Natural killer cell treated with Interleukin-12 subunit alpha and Interleukin-12 subunit beta and Interleukin-15 and Interleukin-18, amount 100 ng/mL, for 72 hours (primary cell): ENCODE results near the gene GAPDHS. TPM values are rescaled to one million over a fixed set of nuclear protein-coding genes. Genes with fewer than 3 reads are reported as not detected.

ENCODE experiments used
- ATAC-seq, 2 donors: fragments of 150-1000 bp; cut with Tn5 transposase in 1 of 2; sonication (Bioruptor Pico), chemical (Tn5 transposase) in 1 of 2; 2 replicates each; pipeline ENCODE4 v1.10.0; 2021
- DNase-seq: peaks from one replicate; pipeline ENCODE4 v3.0.0; 2022; ENCODE audit warnings: low spot score
- H3K27ac Mint-ChIP-seq, 2 donors: 1 replicate in 1 of 2; 2 replicates in 1 of 2; pipeline ENCODE4 v1.8.0; 2022; ENCODE audit warnings: mixed read lengths in 2 of 2, mild to moderate bottlenecking in 1 of 2, moderate library complexity in 1 of 2
- H3K27me3 Mint-ChIP-seq, 2 donors: 1 replicate in 1 of 2; 2 replicates in 1 of 2; pipeline ENCODE4 v1.8.0; 2022; ENCODE audit warnings: mixed read lengths in 2 of 2
- H3K36me3 Mint-ChIP-seq: one replicate; pipeline ENCODE4 v1.8.0; 2022; ENCODE audit warnings: mixed read lengths
- H3K4me1 Mint-ChIP-seq, 2 donors: 1 replicate in 1 of 2; 2 replicates in 1 of 2; pipeline ENCODE4 v1.8.0; 2022; ENCODE audit warnings: low read depth in 2 of 2, mixed read lengths in 2 of 2, mild to moderate bottlenecking in 1 of 2
- H3K4me3 Mint-ChIP-seq: one replicate; pipeline ENCODE4 v1.8.0; 2022; ENCODE audit warnings: mixed read lengths
- H3K9me3 Mint-ChIP-seq: 2 replicates; pipeline ENCODE4 v1.8.0; 2022; ENCODE audit warnings: mixed read lengths
- total RNA-seq, 2 donors: library from RNA; stranded (reverse); gene quantifications; one replicate each; pipeline ENCODE4 v1.2.3, GENCODE V29; 2022

Gene GAPDHS
- total RNA-seq, 2 donors from 2014 or later: not detected

GRCh38 chr19:35500611-35501010, 32.6 kb upstream of the GAPDHS start:
- Mint-ChIP-seq H3K27ac (no peak overlapping the region), H3K4me3 (no peak overlapping the region), H3K9me3 (no peaks in the 10 kb centered on the region), H3K27me3 (peaks cover 0 to 3% of the 10 kb centered on the region in 2 donors), H3K4me1 (peaks cover 0 to under 1% of the 10 kb centered on the region in 2 donors), H3K36me3 (no peaks in the 10 kb centered on the region)
- no peak for ATAC-seq
- DNase-seq: no peak

GRCh38 chr19:35501684-35502083, 31.6 kb upstream of the GAPDHS start:
- Mint-ChIP-seq H3K27ac (no peak overlapping the region), H3K4me3 (no peak overlapping the region), H3K9me3 (no peaks in the 10 kb centered on the region), H3K27me3 (peaks cover 0 to 3% of the 10 kb centered on the region in 2 donors), H3K4me1 (no peaks in the 10 kb centered on the region), H3K36me3 (no peaks in the 10 kb centered on the region)
- DNase-seq (no peak), ATAC-seq (no peak)

GRCh38 chr19:35502751-35503150, 30.5 kb upstream of the GAPDHS start:
- Mint-ChIP-seq H3K36me3 (no peaks in the 10 kb centered on the region), H3K9me3 (no peaks in the 10 kb centered on the region), H3K27me3 (peaks cover 0 to 3% of the 10 kb centered on the region in 2 donors), H3K4me3 (no peak overlapping the region), H3K4me1 (no peaks in the 10 kb centered on the region), H3K27ac (no peak overlapping the region)
- no peak for ATAC-seq
- no peak for DNase-seq

DNA sequence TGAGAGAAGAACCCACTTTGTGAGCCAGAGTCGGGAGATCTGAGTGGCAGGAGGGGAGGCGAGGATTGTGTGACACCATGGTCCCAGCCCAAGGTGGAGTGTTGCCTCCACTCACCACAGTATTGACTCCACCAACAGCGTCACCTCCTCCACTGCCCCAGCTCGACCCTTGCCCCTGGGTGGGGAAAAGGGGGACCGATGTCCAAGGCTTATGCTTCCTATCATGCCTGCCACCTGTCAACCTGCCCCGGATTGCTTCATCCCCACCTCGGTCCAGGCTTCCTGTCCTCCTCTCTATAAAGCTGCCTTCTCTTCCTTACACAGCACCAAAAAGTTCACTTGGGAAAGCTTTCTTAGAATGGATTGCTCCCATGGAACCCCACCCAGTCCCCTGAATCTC, 27.2 kb upstream of the GAPDHS start:
- Mint-ChIP-seq H3K27me3 (peaks cover 0 to 3% of the 10 kb centered on the region in 2 donors), H3K4me1 (peaks cover 5 to 7% of the 10 kb centered on the region in 2 donors), H3K9me3 (no peaks in the 10 kb centered on the region), H3K36me3 (no peaks in the 10 kb centered on the region), H3K4me3 (no peak overlapping the region), H3K27ac (no peak overlapping the region)
- DNase-seq (no peak), ATAC-seq (no peak)

GRCh38 chr19:35507561-35507960, 25.7 kb upstream of the GAPDHS start:
- DNase-seq (no peak), ATAC-seq (no peak)
- H3K9me3 Mint-ChIP-seq: no peaks in the 10 kb centered on the region
- peak overlapping the region in 1 of 2 donors; percentile 6 for H3K27ac Mint-ChIP-seq
- H3K36me3 Mint-ChIP-seq: no peaks in the 10 kb centered on the region
- no peak overlapping the region for H3K4me3 Mint-ChIP-seq
- peaks cover 5 to 7% of the 10 kb centered on the region in 2 donors for H3K4me1 Mint-ChIP-seq
- peaks cover 0 to 3% of the 10 kb centered on the region in 2 donors for H3K27me3 Mint-ChIP-seq

GRCh38 chr19:35508129-35508528, 25.1 kb upstream of the GAPDHS start:
- peaks cover 2 to 3% of the 10 kb centered on the region in 2 donors for H3K27me3 Mint-ChIP-seq

GRCh38 chr19:35509018-35509652, 24.1 kb upstream of the GAPDHS start:
- ATAC-seq (no peak), DNase-seq (no peak)
- Mint-ChIP-seq H3K4me3 (peak overlapping the region; percentile 65), H3K36me3 (no peaks in the 10 kb centered on the region), H3K9me3 (no peaks in the 10 kb centered on the region), H3K27me3 (peaks cover 7 to 9% of the 10 kb centered on the region in 2 donors), H3K4me1 (peaks cover 5 to 7% of the 10 kb centered on the region in 2 donors), H3K27ac (no peak overlapping the region)

More at GRCh38 chr19:35508129-35508528, 25.1 kb upstream of the GAPDHS start:
- DNase-seq (no peak), ATAC-seq (no peak)
- Mint-ChIP-seq H3K9me3 (no peaks in the 10 kb centered on the region), H3K4me1 (peaks cover 5 to 7% of the 10 kb centered on the region in 2 donors), H3K4me3 (no peak overlapping the region), H3K36me3 (no peaks in the 10 kb centered on the region), H3K27ac (peak overlapping the region in 1 of 2 donors; percentile 6)

- Mint-ChIP-seq H3K36me3 (no peaks in the 10 kb centered on the region), H3K4me1 (peaks cover 5 to 7% of the 10 kb centered on the region in 2 donors), H3K27ac (no peak overlapping the region), H3K9me3 (no peaks in the 10 kb centered on the region), H3K4me3 (peak overlapping the region; percentile 65), H3K27me3 (peaks cover 9 to 11% of the 10 kb centered on the region in 2 donors)
- ATAC-seq: peak; percentile 68 to 80
- DNase-seq: peak; percentile 79
Measured at GRCh38 chr19:35509861-35510625, 23.2 kb upstream of the GAPDHS start.

GRCh38 chr19:35510626-35510964, 22.7 kb upstream of the GAPDHS start:
- Mint-ChIP-seq H3K4me3 (peak overlapping the region; percentile 65), H3K36me3 (no peaks in the 10 kb centered on the region), H3K9me3 (no peaks in the 10 kb centered on the region), H3K27ac (no peak overlapping the region), H3K27me3 (peaks cover 8 to 9% of the 10 kb centered on the region in 2 donors), H3K4me1 (peaks cover 5 to 7% of the 10 kb centered on the region in 2 donors)
- no peak for DNase-seq
- no peak for ATAC-seq

GRCh38 chr19:35511337-35511736, 21.9 kb upstream of the GAPDHS start:
- no peak for DNase-seq
- Mint-ChIP-seq H3K9me3 (no peaks in the 10 kb centered on the region), H3K27me3 (peaks cover 7 to 9% of the 10 kb centered on the region in 2 donors), H3K36me3 (no peaks in the 10 kb centered on the region), H3K27ac (no peak overlapping the region), H3K4me3 (no peak overlapping the region), H3K4me1 (peaks cover 5 to 7% of the 10 kb centered on the region in 2 donors)
- no peak for ATAC-seq

DNA sequence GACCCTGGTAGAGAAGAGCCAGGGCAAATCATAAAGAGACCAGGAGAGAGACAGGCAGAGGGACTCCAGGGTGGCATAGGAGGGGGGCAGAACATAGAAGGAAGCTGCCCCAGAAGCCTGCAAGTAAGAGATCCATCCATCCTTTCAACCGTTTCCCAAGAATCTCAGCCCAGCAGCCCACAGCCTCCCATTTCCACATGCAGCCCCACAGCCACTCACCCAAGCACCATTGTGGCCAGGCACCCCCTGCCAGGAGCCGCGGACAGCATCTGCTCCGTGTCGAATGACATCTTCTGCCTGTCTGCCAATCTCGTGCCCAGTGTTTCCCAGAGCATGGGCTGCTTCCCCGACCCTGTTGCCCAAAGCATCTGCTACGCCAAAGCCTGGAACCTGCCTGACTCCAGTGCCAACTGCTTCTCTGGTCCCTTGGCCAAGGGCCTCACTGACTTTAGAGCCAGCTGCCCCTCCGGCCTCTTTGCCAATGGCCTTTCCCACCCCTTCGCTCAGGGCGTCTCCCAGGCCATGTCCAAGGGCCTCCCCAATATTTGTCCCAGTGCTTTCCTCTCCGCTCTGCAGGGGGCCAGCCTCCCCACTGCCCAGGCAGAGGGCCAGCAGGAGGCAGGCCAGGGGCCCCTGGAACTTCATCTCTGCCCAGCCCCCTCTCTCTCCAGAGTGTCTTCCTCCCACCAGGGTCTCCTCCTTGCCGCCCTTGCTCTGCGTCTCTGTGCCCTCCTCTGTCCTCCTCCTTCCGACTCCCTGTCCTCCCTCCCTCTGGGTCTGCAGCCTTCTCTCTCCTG, 20.2 kb upstream of the GAPDHS start:
- H3K36me3 Mint-ChIP-seq: no peaks in the 10 kb centered on the region
- ATAC-seq (no peak), DNase-seq (no peak)
- no peaks in the 10 kb centered on the region for H3K9me3 Mint-ChIP-seq
- no peak overlapping the region for H3K27ac Mint-ChIP-seq
- no peak overlapping the region for H3K4me3 Mint-ChIP-seq
- H3K27me3 Mint-ChIP-seq: peaks cover 7 to 14% of the 10 kb centered on the region in 2 donors
- H3K4me1 Mint-ChIP-seq: peaks cover 5 to 7% of the 10 kb centered on the region in 2 donors

DNA sequence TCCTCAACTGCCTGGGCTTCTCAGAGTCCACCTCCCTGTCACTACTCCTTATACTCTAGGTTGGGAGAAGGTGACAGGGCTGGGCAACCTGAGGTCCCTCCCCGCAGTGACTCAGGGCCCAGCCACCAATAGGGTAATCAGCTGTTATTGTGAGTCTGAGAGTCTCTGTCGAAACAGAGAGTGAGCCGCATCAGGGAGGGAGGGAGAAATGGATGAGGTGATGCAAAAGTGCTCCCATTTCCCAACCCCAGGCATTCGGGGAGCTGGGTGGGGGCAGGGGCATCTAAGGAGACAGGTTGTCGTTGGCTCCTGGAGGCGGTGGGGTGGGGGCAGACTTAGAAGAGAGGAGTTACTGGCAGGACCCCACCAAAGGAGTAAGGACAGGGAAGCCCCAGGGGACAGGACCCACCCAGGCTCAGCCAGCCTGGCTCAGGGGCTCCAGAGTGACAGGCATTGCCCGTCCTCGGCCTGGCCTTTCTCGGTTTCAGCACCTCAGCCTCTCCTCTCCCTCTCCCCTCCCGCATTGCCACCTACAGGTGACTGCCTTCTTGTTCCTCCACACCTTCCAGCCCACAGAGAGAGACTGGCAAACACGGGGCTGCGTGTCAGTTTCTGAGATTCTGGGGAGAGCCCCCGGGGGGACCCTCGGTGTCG, 19.5 kb upstream of the GAPDHS start, which contains the start of gene DMKN:
TSS of gene DMKN (minus strand) at position 22 of the 654 bp plus-strand sequence. CDS start 174 bp downstream, outside the sequence.
- ATAC-seq (no peak), DNase-seq (no peak)
- H3K4me3 Mint-ChIP-seq: no peak within 1 kb of the TSS
- no peaks in the 10 kb centered on the region for H3K36me3 Mint-ChIP-seq
- no peaks in the 10 kb centered on the region for H3K9me3 Mint-ChIP-seq
- peaks cover 5% of the 10 kb centered on the region in 2 donors for H3K4me1 Mint-ChIP-seq
- H3K27me3 Mint-ChIP-seq: peaks cover 7 to 14% of the 10 kb centered on the region in 2 donors
- no peak within 1 kb of the TSS for H3K27ac Mint-ChIP-seq

- Mint-ChIP-seq H3K4me3 (no peak overlapping the region), H3K9me3 (no peaks in the 10 kb centered on the region), H3K27ac (no peak overlapping the region), H3K36me3 (no peaks in the 10 kb centered on the region), H3K4me1 (peaks cover 3% of the 10 kb centered on the region in 2 donors), H3K27me3 (peaks cover 8 to 16% of the 10 kb centered on the region in 2 donors)
- no peak for DNase-seq
- ATAC-seq: no peak
Measured at GRCh38 chr19:35514282-35514809, 18.9 kb upstream of the GAPDHS start.
